ENCODE data around the gene NT5M. TPM values are rescaled to one million over a fixed set of nuclear protein-coding genes. Genes with fewer than 3 reads are reported as not detected.

NT5M gene
- polyA plus RNA-seq, 1 donor: 7.5 TPM

- no peak for DNase-seq (ENCODE audit: low read depth)
Observed at GRCh38 chr17:17343896-17344506, 40.8 kb downstream of the NT5M start.

GRCh38 chr17:17344507-17345293 lies 41.5 kb downstream of the NT5M start:
- no peak for DNase-seq (ENCODE audit: low read depth)

- no peak for DNase-seq (ENCODE audit: low read depth)
Observed at GRCh38 chr17:17345294-17345597, 42.1 kb downstream of the NT5M start.

GRCh38 chr17:17345686-17346427 lies 42.7 kb downstream of the NT5M start:
- DNase-seq (ENCODE audit: low read depth): no peak

- DNase-seq (ENCODE audit: low read depth): no peak
Observed at GRCh38 chr17:17346428-17347233, 43.5 kb downstream of the NT5M start.

GRCh38 chr17:17347234-17347955 lies 44.2 kb downstream of the NT5M start:
- no peak for DNase-seq (ENCODE audit: low read depth)

- DNase-seq (ENCODE audit: low read depth): no peak
Observed at GRCh38 chr17:17347956-17348871, 45.0 kb downstream of the NT5M start.

- DNase-seq (ENCODE audit: low read depth): no peak
Observed at GRCh38 chr17:17348872-17349723, 45.9 kb downstream of the NT5M start.

- no peak for DNase-seq (ENCODE audit: low read depth)
Observed at GRCh38 chr17:17349724-17350106, 46.5 kb downstream of the NT5M start.

- no peak for DNase-seq (ENCODE audit: low read depth)
Observed at GRCh38 chr17:17350491-17351355, 47.5 kb downstream of the NT5M start.

- DNase-seq (ENCODE audit: low read depth): no peak
Observed at GRCh38 chr17:17351356-17351891, 48.3 kb downstream of the NT5M start.

- DNase-seq (ENCODE audit: low read depth): no peak
Observed at GRCh38 chr17:17351901-17352781, 49.0 kb downstream of the NT5M start.

- no peak for DNase-seq (ENCODE audit: low read depth)
Observed at GRCh38 chr17:17352836-17353624, 49.9 kb downstream of the NT5M start.

- no peak for DNase-seq (ENCODE audit: low read depth)
Observed at GRCh38 chr17:17353625-17354484, 50.7 kb downstream of the NT5M start.
